Middle frontal gyrus (tissue), 1 donor: ENCODE data around the gene CNTNAP2.
"Not testable (repeated sequence)": the region's sequence is repeated elsewhere in the genome, so short reads cannot be mapped to it uniquely, and the experiment has no call there.

Experiments used
- DNase-seq: peaks from one replicate; pipeline ENCODE4 v3.0.0-alpha.2; 2015; ENCODE audit warnings: low spot score; ENCODE audit errors: extremely low spot score

CNTNAP2 gene

DNA sequence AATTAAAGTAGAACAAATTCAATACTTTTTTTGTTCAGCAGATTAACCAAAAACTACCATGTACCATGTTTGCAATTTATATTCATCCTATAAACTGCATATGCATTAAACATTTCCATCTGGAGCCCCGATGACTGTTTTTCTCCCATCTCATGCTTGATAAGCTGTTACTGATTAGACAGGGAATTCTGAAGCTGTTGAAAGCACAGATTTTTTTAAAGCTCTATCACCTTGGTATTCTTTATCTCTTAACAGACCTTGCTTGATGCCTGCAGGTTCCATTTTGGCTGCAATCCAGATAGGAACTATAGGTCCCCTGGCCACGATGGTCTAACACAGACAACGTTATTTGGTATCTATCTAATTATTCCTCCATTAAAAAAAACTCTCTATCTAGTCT, 961.7 kb downstream of the CNTNAP2 start:
- DNase-seq = no peak

GRCh38 chr7:147079083-147079482, 962.5 kb downstream of the CNTNAP2 start:
- no peak for DNase-seq

DNA sequence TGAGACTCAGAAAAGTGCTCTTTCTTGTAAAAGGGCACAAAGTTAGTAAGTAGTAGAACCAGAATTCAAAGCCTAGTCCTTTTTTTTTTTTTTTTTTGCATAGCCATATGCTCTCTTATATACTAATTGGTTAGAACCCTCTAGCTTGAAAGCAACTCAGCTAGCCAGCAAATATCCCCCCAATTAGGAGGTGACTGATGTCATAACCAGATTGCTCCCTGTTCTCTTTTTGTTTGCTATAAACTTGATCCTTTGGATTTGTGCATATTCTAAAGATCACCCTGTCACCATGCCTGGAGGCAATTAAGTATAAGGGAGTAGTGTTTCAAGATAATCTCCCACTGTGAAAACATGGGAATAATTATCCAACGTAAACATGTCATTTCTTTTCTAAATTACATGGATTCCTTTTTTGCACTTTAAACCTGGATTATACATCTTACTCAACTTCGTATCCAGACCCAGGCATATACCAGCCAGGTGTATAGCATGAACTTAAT, 963.4 kb downstream of the CNTNAP2 start:
- DNase-seq = no peak

DNA sequence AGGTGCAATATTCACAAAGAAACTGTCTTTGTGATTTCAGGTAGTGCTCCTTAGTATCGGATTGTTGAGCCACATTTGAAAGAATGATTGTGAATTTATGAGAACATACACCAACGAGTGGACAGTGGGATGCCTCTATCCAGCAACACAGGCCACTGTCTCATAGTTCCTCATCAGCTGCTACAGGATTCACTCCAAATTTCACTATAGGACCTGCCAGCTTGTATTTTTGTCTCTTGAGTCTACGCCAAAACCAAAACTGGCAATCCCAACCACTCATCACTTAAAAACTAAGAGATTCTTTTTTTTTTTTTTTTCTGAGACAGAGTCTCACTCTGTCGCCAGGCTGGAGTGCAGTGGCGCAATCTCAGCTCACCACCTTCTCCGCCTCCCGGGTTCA, 964.5 kb downstream of the CNTNAP2 start:
- DNase-seq = no peak

DNA sequence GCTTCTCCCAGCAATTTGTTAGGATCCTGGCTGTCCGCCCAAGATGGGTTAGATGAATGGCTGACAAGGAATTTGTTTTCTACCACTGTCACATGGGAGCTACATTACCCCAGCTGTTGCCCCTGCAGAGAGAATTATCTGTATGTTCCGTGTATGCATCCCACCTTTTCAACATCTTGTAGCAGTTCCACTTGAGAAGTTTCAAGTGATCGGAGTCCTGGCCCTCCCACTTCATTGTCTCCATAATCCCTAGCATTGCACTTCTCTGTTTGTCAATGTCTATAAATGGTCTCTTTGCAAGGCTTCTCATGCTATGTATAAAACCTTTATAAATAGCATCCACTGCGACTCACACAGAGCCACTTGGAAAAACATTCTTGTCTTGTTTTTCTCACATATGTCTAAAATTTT, 972.5 kb downstream of the CNTNAP2 start:
- DNase-seq = no peak

DNA sequence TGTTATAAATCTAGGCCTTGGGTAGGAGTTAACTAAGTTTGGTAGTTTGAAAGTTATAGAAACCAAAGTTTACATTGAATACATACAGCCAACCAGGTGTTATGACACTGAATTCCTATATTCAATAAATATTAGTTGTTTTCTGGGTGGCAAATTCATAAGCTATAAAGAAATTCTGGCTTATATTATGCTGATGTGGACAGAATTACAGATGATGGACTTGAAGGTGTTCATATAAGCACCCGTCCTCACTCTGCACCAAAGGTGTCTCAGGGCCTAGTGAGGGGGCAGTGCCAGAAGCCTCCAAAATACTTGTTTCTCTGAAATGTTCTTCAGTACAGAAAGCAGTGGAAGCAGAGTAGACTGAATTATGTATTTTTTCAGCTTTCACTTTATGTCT, 973.0 kb downstream of the CNTNAP2 start:
- no peak for DNase-seq

DNA sequence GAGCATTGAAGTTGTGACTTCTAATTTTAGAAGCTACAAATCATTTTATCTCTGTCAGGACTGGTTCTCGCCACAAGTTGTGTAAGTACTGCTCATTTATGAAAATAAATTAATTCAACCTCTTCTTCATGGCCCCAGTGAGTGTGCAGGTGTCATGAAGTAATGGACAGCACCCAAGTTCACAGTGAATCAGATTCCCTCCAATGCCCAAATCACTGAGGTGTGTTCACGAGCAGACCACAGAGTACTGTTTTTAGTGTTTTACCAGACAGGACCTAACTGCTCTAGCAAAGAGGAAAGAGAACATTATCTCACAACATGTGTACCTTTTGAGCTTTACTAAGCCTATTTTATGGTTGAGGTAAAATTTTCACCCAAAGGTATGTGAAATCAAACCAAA, 980.0 kb downstream of the CNTNAP2 start:
- DNase-seq = no peak

- no peak for DNase-seq
These were observed 986.6 kb downstream of the CNTNAP2 start for GRCh38 chr7:147103224-147103623.

GRCh38 chr7:147106746-147107145, 990.1 kb downstream of the CNTNAP2 start:
- no peak for DNase-seq

DNA sequence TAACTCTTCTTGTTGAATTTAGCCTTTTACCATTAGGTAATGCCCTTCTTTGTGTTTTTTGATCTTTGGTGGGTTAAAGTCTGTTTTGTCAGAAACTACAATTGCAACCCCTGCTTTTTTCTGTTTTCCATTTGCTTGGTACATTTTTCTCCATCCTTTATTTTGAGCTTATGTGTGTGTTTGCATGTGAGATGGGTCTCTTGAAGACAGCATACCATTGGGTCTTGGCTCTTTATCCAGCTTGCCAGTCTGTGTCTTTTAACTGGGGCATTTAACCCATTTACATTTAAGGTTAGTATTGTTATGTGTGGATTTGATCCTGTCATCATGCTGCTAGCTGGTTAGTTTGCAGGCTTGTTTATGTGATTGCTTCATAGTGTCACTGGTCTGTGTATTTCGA, 997.9 kb downstream of the CNTNAP2 start:
- not testable (repeated sequence) for DNase-seq

GRCh38 chr7:147136352-147136751, 1019.8 kb downstream of the CNTNAP2 start:
- DNase-seq = no peak

DNA sequence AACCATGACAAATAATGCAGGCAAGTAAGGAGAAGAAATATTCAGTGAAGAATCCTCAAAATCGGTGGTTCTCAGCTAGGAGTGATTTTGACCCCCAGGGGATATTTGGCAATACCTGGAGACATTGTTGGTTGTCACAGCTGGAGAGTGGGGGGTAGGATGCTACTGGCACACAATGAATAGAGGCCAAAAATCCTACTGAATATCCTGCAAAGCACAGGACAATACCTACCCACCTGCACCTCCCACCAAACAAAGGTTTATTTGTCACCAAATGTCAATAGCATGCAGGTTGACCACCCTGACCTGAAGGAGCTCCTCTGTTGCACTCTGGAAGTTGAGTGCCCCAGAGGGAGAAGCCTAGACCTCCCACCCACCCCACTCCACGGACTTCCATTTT, 1028.6 kb downstream of the CNTNAP2 start:
- no peak for DNase-seq

DNA sequence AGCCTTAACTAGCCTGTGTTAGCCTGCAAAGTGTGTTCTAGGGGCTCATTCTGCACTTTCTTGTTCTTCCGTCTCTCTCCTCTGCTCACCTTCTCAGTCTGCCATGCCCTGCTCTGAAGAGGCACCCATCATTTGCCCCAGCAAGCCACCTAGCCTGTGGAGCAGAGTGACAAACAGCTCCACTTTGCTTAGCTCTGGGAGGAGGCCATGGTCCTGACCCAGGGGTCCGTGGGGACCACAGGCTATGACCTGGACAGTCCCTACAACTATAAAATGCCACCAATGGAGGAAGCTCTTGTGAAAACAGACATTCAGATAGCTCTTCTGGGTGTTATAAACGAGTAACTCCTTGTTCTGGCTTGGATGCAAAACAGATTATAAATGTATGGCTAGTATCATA, 1029.6 kb downstream of the CNTNAP2 start:
- no peak for DNase-seq

DNA sequence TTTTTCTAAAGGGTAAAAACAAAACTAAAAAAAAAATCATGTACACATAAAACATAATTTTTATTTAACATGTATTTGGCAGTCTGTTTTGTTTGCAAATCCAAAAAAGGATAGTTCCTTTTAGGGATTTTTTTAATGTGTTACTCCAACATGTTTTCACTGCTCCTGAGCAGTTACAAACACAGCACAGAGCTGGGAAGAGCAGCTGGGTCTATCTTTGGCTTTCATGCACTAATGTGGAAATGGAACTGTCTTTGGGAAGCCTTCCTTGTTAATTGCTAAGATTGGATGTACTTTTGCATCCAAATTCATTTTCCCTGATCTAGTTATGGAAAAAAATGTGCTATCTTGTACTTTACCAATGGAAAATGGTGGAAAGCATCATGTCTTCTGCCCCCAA, 1035.1 kb downstream of the CNTNAP2 start:
- no peak for DNase-seq

- no peak for DNase-seq
These were observed 1037.0 kb downstream of the CNTNAP2 start for GRCh38 chr7:147153571-147153970.

GRCh38 chr7:147161405-147161804, 1044.8 kb downstream of the CNTNAP2 start:
- DNase-seq = no peak

DNA sequence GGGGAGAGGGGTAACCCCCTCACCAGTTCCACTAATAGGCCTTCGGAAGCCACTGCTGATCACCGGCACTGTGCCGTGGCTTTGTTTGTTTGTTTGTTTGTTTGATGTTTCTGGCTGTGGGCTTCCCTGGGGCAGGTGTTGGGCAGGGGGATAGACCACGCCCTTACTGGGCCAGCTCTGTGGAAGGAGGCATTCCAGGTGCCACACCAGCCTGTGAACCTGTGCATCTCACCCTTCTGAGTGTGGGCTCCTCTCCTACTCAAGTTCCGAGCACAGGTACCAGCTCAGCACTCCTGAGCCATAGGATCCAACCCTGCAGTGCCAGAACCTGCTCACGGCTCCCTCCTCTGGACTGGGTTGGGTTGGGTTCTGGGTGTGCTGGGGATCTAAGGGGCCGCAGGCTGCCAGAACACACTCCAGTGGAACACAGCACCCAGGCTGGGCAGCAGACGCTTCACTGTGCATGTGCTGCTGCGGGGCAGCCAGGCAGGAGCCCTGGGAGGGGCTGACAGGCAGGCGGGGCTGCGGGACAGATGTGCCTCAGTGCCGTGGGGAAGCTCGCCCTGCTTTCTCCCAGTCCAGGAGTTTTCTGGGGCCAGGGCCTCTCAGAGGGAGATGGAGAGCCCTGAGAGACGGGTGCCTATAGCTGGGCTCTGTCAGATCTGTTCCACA, 1053.9 kb downstream of the CNTNAP2 start:
- DNase-seq = no peak

GRCh38 chr7:147171013-147171391, 1054.4 kb downstream of the CNTNAP2 start:
- no peak for DNase-seq

GRCh38 chr7:147173883-147174282, 1057.3 kb downstream of the CNTNAP2 start:
- DNase-seq = no peak

DNA sequence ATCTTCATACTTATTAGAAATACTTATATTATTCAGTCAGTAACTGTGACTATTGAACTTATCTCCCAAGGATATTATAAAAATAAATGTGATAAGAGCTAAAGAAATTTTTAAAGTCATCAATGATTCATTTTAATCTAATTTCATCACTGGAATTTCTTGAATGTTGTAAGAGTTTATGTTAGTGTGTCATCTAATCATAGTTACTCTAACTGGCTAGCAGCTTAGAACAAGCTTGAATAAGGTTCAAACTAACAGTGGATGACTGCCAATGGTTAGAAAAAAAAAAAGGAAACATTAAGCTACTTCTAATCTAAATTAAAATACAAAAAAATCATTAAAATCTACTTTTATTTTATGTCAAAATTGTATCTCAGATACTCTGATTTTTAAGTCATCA, 1066.3 kb downstream of the CNTNAP2 start:
- DNase-seq = no peak

GRCh38 chr7:147183276-147183675, 1066.7 kb downstream of the CNTNAP2 start:
- DNase-seq = no peak

- DNase-seq = no peak
These were observed 1071.9 kb downstream of the CNTNAP2 start for GRCh38 chr7:147188467-147188866.

DNA sequence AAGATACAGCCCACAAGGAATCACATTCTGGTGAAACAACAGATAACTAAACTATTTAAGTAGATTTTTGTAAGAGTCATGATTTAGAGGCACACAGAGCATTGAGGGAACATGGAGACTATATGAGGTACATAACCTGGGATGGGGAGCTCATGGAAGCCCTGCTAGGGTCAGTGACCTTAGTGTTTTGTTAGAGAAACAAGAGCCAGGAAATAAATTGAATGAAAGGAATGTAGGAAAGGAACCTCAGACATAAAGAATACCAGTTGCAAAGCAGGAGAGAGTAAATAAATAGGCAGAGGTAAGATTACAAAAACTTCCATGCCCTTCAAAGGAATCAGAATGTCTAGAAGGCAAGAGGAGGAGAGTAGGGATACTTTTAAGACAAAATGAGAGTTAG, 1076.9 kb downstream of the CNTNAP2 start:
- DNase-seq = no peak

GRCh38 chr7:147196481-147196880, 1079.9 kb downstream of the CNTNAP2 start:
- no peak for DNase-seq
